ENCODE data around the gene LAMA2. TPM values are rescaled to one million over a fixed set of nuclear protein-coding genes. Genes with fewer than 3 reads are reported as not detected.

The LAMA2 gene
- polyA plus RNA-seq, 1 of the 3 experiments (the other 2 are of a cell fraction): 0.92 TPM

- Histone ChIP-seq H3F3A (replicated peaks; ENCODE audit: insufficient read depth) (no peaks in the 10 kb centered on the region), H3K4me3 (ENCODE audit: low read depth in 2 of 2, low read length in 1 of 2) (no peak overlapping the region), H3K27me3 (ENCODE audit: insufficient read depth) (no peaks in the 10 kb centered on the region; the same call in 1 of the 2 replicates), H3K36me3 (replicated peaks in 1 of 2; ENCODE audit: control insufficient read depth in 1 of 2, insufficient read depth in 2 of 2, low read length in 1 of 2) (no peaks in the 10 kb centered on the region), H3K27ac (ENCODE audit: low read depth in 2 of 2, low read length in 1 of 2) (no peak overlapping the region), H3K4me2 (no peak overlapping the region), H3K4me1 (ENCODE audit: control insufficient read depth in 1 of 2, insufficient read depth in 2 of 2, low read depth in 1 of 2, low read length in 1 of 2) (no peaks in the 10 kb centered on the region; a peak in 1 of 4 replicates), H3K79me2 (ENCODE audit: insufficient read depth) (no peaks in the 10 kb centered on the region), H4K20me1 (ENCODE audit: insufficient read depth) (no peaks in the 10 kb centered on the region), H3K9ac (no peak overlapping the region), H2AFZ (ENCODE audit: low read depth) (no peak overlapping the region), H3K9me3 (no peaks in the 10 kb centered on the region), H3K9me2 (no peaks in the 10 kb centered on the region)
- TF ChIP-seq MEF2A (IDR thresholded peaks at IDR 0.05; ENCODE audit: borderline replicate concordance, low read depth): no peak
- no peak for TF ChIP-seq SMC3 (IDR thresholded peaks at IDR 0.05; ENCODE audit: low read depth, low read length)
- TF ChIP-seq NFIC (IDR thresholded peaks at IDR 0.05; ENCODE audit: borderline replicate concordance): no peak
- TF ChIP-seq IRF3 (IDR thresholded peaks at IDR 0.05; ENCODE audit: low read depth, low read length): no peak
- TF ChIP-seq CHD2 (IDR thresholded peaks at IDR 0.05; ENCODE audit: low read length, partially characterized antibody): no peak
- no peak for TF ChIP-seq FOXJ3 (CRISPR knock-in tag; IDR thresholded peaks at IDR 0.05)
- TF ChIP-seq JUND (IDR thresholded peaks at IDR 0.05): no peak
- TF ChIP-seq USF1 (IDR thresholded peaks at IDR 0.05; ENCODE audit: borderline replicate concordance, low read depth): no peak
- TF ChIP-seq RFX5 (IDR thresholded peaks at IDR 0.05; ENCODE audit: low read length): no peak
- no peak for TF ChIP-seq FOSL2 (IDR thresholded peaks at IDR 0.05; ENCODE audit: borderline replicate concordance, low read depth)
- TF ChIP-seq TAF1 (IDR thresholded peaks at IDR 0.05; ENCODE audit: borderline replicate concordance, low read depth, low read length): no peak
- TF ChIP-seq NRF1 (IDR thresholded peaks at IDR 0.05; ENCODE audit: low read depth, low read length): no peak
- no peak for TF ChIP-seq ZBTB33 (IDR thresholded peaks at IDR 0.05; ENCODE audit: borderline replicate concordance, low read depth)
- no peak for TF ChIP-seq CTCF (IDR thresholded peaks at IDR 0.05)
- no peak for TF ChIP-seq EP300 (IDR thresholded peaks at IDR 0.05; ENCODE audit: borderline replicate concordance in 1 of 2, low read depth in 1 of 2, low read length in 1 of 2)
- TF ChIP-seq TEAD4 (IDR thresholded peaks at IDR 0.05; ENCODE audit: borderline replicate concordance, insufficient read depth): no peak
- no peak for TF ChIP-seq YY1 (IDR thresholded peaks at IDR 0.05; ENCODE audit: low read depth)
- TF ChIP-seq, protein P1, sequence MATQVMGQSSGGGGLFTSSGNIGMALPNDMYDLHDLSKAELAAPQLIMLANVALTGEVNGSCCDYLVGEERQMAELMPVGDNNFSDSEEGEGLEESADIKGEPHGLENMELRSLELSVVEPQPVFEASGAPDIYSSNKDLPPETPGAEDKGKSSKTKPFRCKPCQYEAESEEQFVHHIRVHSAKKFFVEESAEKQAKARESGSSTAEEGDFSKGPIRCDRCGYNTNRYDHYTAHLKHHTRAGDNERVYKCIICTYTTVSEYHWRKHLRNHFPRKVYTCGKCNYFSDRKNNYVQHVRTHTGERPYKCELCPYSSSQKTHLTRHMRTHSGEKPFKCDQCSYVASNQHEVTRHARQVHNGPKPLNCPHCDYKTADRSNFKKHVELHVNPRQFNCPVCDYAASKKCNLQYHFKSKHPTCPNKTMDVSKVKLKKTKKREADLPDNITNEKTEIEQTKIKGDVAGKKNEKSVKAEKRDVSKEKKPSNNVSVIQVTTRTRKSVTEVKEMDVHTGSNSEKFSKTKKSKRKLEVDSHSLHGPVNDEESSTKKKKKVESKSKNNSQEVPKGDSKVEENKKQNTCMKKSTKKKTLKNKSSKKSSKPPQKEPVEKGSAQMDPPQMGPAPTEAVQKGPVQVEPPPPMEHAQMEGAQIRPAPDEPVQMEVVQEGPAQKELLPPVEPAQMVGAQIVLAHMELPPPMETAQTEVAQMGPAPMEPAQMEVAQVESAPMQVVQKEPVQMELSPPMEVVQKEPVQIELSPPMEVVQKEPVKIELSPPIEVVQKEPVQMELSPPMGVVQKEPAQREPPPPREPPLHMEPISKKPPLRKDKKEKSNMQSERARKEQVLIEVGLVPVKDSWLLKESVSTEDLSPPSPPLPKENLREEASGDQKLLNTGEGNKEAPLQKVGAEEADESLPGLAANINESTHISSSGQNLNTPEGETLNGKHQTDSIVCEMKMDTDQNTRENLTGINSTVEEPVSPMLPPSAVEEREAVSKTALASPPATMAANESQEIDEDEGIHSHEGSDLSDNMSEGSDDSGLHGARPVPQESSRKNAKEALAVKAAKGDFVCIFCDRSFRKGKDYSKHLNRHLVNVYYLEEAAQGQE (IDR thresholded peaks at IDR 0.05; ENCODE audit: low read depth, low read length): no peak
- no peak for TF ChIP-seq MAX (IDR thresholded peaks at IDR 0.05; ENCODE audit: low read depth)
- CTCF ChIA-PET: no interaction called here
- POLR2A ChIA-PET: no interaction called here
- DNase-seq: no peak
These were observed 374.3 kb downstream of the LAMA2 start for GRCh38 chr6:129257196-129257595.

Measured in SK-N-SH (cell line).